Immature natural killer cell (primary cell): Measurements from ENCODE around the gene PACS1. TPM values are rescaled to one million over a fixed set of nuclear protein-coding genes. Genes with fewer than 3 reads are reported as not detected.

Experiments
- DNase-seq, 3 donors: peaks; one replicate each; pipeline ENCODE4 v3.0.0; 2022; ENCODE audit warnings: mixed read lengths in 1 of 3
- H3K27ac Mint-ChIP-seq, 6 donors: one replicate each; pipeline ENCODE4 v1.8.0; 2020; ENCODE audit warnings: mixed read lengths in 6 of 6, mild to moderate bottlenecking in 5 of 6, inconsistent platforms in 4 of 6, moderate library complexity in 3 of 6
- H3K27me3 Mint-ChIP-seq, 3 donors: one replicate each; pipeline ENCODE4 v1.8.0; 2020 to 2021; ENCODE audit warnings: low read depth in 3 of 3, mild to moderate bottlenecking in 3 of 3, mixed read lengths in 3 of 3, moderate library complexity in 3 of 3, inconsistent platforms in 1 of 3
- H3K36me3 Mint-ChIP-seq, 3 donors: one replicate each; pipeline ENCODE4 v1.8.0; 2020; ENCODE audit warnings: mixed read lengths in 3 of 3, inconsistent platforms in 2 of 3, mild to moderate bottlenecking in 2 of 3
- H3K4me1 Mint-ChIP-seq, 2 donors: one replicate each; pipeline ENCODE4 v1.8.0; 2020; ENCODE audit warnings: inconsistent platforms in 2 of 2, mild to moderate bottlenecking in 2 of 2, mixed read lengths in 2 of 2, moderate library complexity in 1 of 2
- H3K4me3 Mint-ChIP-seq, 5 donors: one replicate each; pipeline ENCODE4 v1.8.0; 2020; ENCODE audit warnings: mild to moderate bottlenecking in 5 of 5, mixed read lengths in 5 of 5, inconsistent platforms in 3 of 5, moderate library complexity in 3 of 5
- H3K9me3 Mint-ChIP-seq, 6 donors: one replicate each; pipeline ENCODE4 v1.8.0; 2020; ENCODE audit warnings: mild to moderate bottlenecking in 6 of 6, mixed read lengths in 6 of 6, inconsistent platforms in 4 of 6, moderate library complexity in 3 of 6
- polyA plus RNA-seq, 3 donors: library from polyadenylated mRNA; unstranded; fragments of 300-500 nt; fragmentation: Illumina TruSeq; gene quantifications; one replicate each; pipeline ENCODE4 v1.2.3, GENCODE V29; 2021

The PACS1 gene
- polyA plus RNA-seq, 3 donors from 2014 or later: 10.0 to 72.3 (median 23.9) TPM

- Mint-ChIP-seq H3K4me3 (no peak overlapping the region), H3K4me1 (peaks cover 19 to 35% of the 10 kb centered on the region in 2 donors), H3K27ac (no peak overlapping the region), H3K9me3 (no peaks in the 10 kb centered on the region), H3K36me3 (peaks cover 27 to 59% (median 28%) of the 10 kb centered on the region in 3 donors), H3K27me3 (peaks cover 0 to 7% (median 6%) of the 10 kb centered on the region in 3 donors)
- no peak for DNase-seq
These were observed 13.6 kb upstream of the PACS1 start for GRCh38 chr11:66056501-66056900.

GRCh38 chr11:66059966-66060680 is 9.9 kb upstream of the PACS1 start:
- Mint-ChIP-seq H3K36me3 (peaks cover 41 to 74% (median 48%) of the 10 kb centered on the region in 3 donors), H3K27me3 (peaks cover 0 to 5% (median 0%) of the 10 kb centered on the region in 3 donors), H3K4me1 (peaks cover 0 to 23% of the 10 kb centered on the region in 2 donors), H3K27ac (peak overlapping the region in 1 of 6 donors; percentile 19), H3K4me3 (no peak overlapping the region), H3K9me3 (no peaks in the 10 kb centered on the region)
- DNase-seq: no peak

- H3K4me1 Mint-ChIP-seq: peaks cover 0 to 22% of the 10 kb centered on the region in 2 donors
- DNase-seq: no peak
- H3K27ac Mint-ChIP-seq: peak overlapping the region in 3 of 6 donors; percentile 2 to 63 (median 2)
- H3K9me3 Mint-ChIP-seq: no peaks in the 10 kb centered on the region
- H3K36me3 Mint-ChIP-seq: peaks cover 45 to 74% (median 51%) of the 10 kb centered on the region in 3 donors
- H3K27me3 Mint-ChIP-seq: peaks cover 0 to 5% (median 0%) of the 10 kb centered on the region in 3 donors
- no peak overlapping the region for H3K4me3 Mint-ChIP-seq
These were observed 8.8 kb upstream of the PACS1 start for GRCh38 chr11:66061268-66061667.

DNA sequence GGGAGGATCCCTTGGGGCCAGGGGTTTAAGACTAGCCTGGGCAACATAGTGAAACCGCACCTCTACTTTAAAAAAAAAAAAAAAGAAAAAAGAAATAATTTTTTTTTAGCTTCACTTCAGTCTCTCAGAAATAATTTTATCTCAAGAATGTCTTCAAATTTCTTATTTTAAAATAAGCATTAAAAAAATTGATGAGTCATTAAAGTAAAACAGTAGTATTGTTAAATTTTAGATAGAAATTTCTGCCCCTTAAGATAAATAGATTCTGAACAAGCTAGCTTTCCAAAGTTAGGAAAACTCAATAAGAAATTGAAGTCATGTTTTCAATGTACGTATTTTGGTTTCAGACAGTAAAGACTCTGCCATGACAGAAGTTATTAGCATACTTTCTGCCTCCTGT is 7.7 kb upstream of the PACS1 start:
- peak overlapping the region in 1 of 6 donors; percentile 9 for H3K27ac Mint-ChIP-seq
- no peak overlapping the region for H3K4me3 Mint-ChIP-seq
- no peak for DNase-seq
- H3K4me1 Mint-ChIP-seq: peaks cover 2 to 28% of the 10 kb centered on the region in 2 donors
- H3K9me3 Mint-ChIP-seq: no peaks in the 10 kb centered on the region
- H3K27me3 Mint-ChIP-seq: peaks cover 0 to 5% (median 0%) of the 10 kb centered on the region in 3 donors
- peaks cover 47 to 78% (median 58%) of the 10 kb centered on the region in 3 donors for H3K36me3 Mint-ChIP-seq

DNA sequence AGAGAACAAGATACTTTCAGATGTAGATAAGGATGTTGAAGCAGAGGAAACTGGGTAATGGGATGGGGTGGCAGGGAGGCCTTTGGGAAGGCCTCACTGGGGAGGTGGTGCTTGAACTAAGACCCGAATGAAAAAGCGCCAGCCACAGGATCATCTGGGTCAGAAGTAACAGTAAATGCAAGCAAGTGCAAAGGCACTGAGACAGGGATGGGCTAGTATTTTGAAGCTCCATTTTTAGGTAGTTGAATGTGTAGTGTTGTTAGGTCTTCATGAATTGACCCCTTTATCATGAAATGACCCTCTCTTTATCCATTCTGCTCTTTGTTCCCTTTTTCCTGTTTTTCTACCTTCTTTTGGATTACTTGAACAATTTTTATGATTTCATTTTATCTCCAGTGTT is 6.2 kb upstream of the PACS1 start:
- Mint-ChIP-seq H3K9me3 (no peaks in the 10 kb centered on the region), H3K27ac (peak overlapping the region in 2 of 6 donors; percentile 3 to 43), H3K36me3 (peaks cover 45 to 69% (median 55%) of the 10 kb centered on the region in 3 donors), H3K4me1 (peaks cover 14 to 40% of the 10 kb centered on the region in 2 donors), H3K27me3 (peaks cover 0 to 6% (median 5%) of the 10 kb centered on the region in 3 donors), H3K4me3 (no peak overlapping the region)
- DNase-seq: no peak

GRCh38 chr11:66064571-66064970 is 5.5 kb upstream of the PACS1 start:
- peaks cover 42 to 66% (median 53%) of the 10 kb centered on the region in 3 donors for H3K36me3 Mint-ChIP-seq
- no peak for DNase-seq
- peaks cover 21 to 47% of the 10 kb centered on the region in 2 donors for H3K4me1 Mint-ChIP-seq
- H3K9me3 Mint-ChIP-seq: no peaks in the 10 kb centered on the region
- peaks cover 4 to 11% (median 4%) of the 10 kb centered on the region in 3 donors for H3K27me3 Mint-ChIP-seq
- H3K27ac Mint-ChIP-seq: peak overlapping the region in 2 of 6 donors; percentile 20 to 28
- no peak overlapping the region for H3K4me3 Mint-ChIP-seq

- H3K27ac Mint-ChIP-seq: peak overlapping the region in 5 of 6 donors; percentile 23 to 79 (median 53)
- peaks cover 29 to 53% of the 10 kb centered on the region in 2 donors for H3K4me1 Mint-ChIP-seq
These were observed 3.3 kb upstream of the PACS1 start for GRCh38 chr11:66066751-66067150.

DNA sequence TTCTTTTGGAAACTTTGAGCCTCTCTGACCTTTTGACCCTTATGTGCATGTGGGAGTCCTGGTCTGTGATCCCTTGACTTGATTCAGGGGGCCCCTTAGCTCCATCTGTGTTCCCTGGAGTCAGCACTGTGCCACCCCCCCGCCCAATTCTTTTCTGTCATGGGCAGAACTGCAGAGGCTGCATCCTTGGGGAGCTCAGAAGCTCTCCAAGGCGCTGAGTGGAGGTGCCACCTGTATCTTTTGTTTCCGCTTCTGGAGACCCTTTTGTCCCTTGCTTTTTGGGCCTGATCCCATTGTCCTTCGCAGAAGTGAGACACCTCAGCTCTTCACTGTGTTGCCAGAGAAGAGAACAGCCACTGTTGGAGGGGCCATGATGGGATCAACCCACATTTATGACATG is 2.4 kb upstream of the PACS1 start:
- peak overlapping the region; percentile 58 to 99 (median 96) for H3K27ac Mint-ChIP-seq
- H3K36me3 Mint-ChIP-seq: peaks cover 30 to 46% (median 37%) of the 10 kb centered on the region in 3 donors
- H3K9me3 Mint-ChIP-seq: no peaks in the 10 kb centered on the region
- peaks cover 38 to 62% of the 10 kb centered on the region in 2 donors for H3K4me1 Mint-ChIP-seq
- peaks cover 7 to 22% (median 10%) of the 10 kb centered on the region in 3 donors for H3K27me3 Mint-ChIP-seq
- no peak overlapping the region for H3K4me3 Mint-ChIP-seq
- no peak for DNase-seq

More at GRCh38 chr11:66066751-66067150, 3.3 kb upstream of the PACS1 start:
- no peak for DNase-seq
- Mint-ChIP-seq H3K4me3 (no peak overlapping the region), H3K36me3 (peaks cover 32 to 48% (median 39%) of the 10 kb centered on the region in 3 donors), H3K27me3 (peaks cover 5 to 21% (median 10%) of the 10 kb centered on the region in 3 donors), H3K9me3 (no peaks in the 10 kb centered on the region)

GRCh38 chr11:66068154-66068821 is 1.8 kb upstream of the PACS1 start:
- peak; percentile 68 to 74 (median 72) for DNase-seq
- Mint-ChIP-seq H3K4me3 (peak overlapping the region; percentile 35 to 95 (median 68)), H3K4me1 (peaks cover 45 to 68% of the 10 kb centered on the region in 2 donors), H3K27me3 (peaks cover 7 to 22% (median 10%) of the 10 kb centered on the region in 3 donors), H3K9me3 (no peaks in the 10 kb centered on the region), H3K36me3 (peaks cover 23 to 39% (median 34%) of the 10 kb centered on the region in 3 donors), H3K27ac (peak overlapping the region; percentile 95 to 99 (median 96))

- H3K4me1 Mint-ChIP-seq: peaks cover 49 to 74% of the 10 kb centered on the region in 2 donors
- DNase-seq: peak in 2 of 3 donors; percentile 6 to 14
- H3K27me3 Mint-ChIP-seq: peaks cover 7 to 22% (median 9%) of the 10 kb centered on the region in 3 donors
- H3K4me3 Mint-ChIP-seq: peak overlapping the region; percentile 87 to 95 (median 92)
- H3K27ac Mint-ChIP-seq: peak overlapping the region; percentile 95 to 99 (median 96)
- H3K9me3 Mint-ChIP-seq: no peaks in the 10 kb centered on the region
- peaks cover 18 to 33% (median 26%) of the 10 kb centered on the region in 3 donors for H3K36me3 Mint-ChIP-seq
These were observed 953 bp upstream of the PACS1 start for GRCh38 chr11:66068923-66069714.

- H3K9me3 Mint-ChIP-seq: no peaks in the 10 kb centered on the region
- H3K27ac Mint-ChIP-seq: peak overlapping the region; percentile 85 to 95 (median 90)
- peaks cover 7 to 22% (median 7%) of the 10 kb centered on the region in 3 donors for H3K27me3 Mint-ChIP-seq
- DNase-seq: no peak
- peaks cover 52 to 65% of the 10 kb centered on the region in 2 donors for H3K4me1 Mint-ChIP-seq
- peaks cover 14 to 24% (median 17%) of the 10 kb centered on the region in 3 donors for H3K36me3 Mint-ChIP-seq
- H3K4me3 Mint-ChIP-seq: peak overlapping the region; percentile 90 to 95 (median 93)
These were observed 720 bp downstream of the PACS1 start for GRCh38 chr11:66070604-66071380.

- H3K36me3 Mint-ChIP-seq: peaks cover 10 to 18% (median 12%) of the 10 kb centered on the region in 3 donors
- DNase-seq: peak in 1 of 3 donors; percentile 12
- peak overlapping the region; percentile 85 to 95 (median 90) for H3K27ac Mint-ChIP-seq
- H3K4me3 Mint-ChIP-seq: peak overlapping the region; percentile 90 to 95 (median 93)
- H3K27me3 Mint-ChIP-seq: peaks cover 7 to 22% (median 7%) of the 10 kb centered on the region in 3 donors
- no peaks in the 10 kb centered on the region for H3K9me3 Mint-ChIP-seq
- H3K4me1 Mint-ChIP-seq: peaks cover 52 to 65% of the 10 kb centered on the region in 2 donors
These were observed 1.3 kb downstream of the PACS1 start for GRCh38 chr11:66071381-66071801.
